ENCODE data around the gene SCARB1.

The SCARB1 gene

GRCh38 chr12:124847113-124848074 is 16.3 kb downstream of the SCARB1 start:
- TF ChIP-seq CTCF (IDR thresholded peaks at IDR 0.05; ENCODE audit: borderline replicate concordance, control extremely low read depth, extremely low read depth, insufficient read depth, missing control alignments), result no peak
- in situ Hi-C loops (cut with MboI; ENCODE audit: low sequenced_read_pairs, unreplicated experiment), result no loop called here
- no peak for DNase-seq (ENCODE audit: low spot score)

- DNase-seq (ENCODE audit: low spot score), result no peak
- no peak for TF ChIP-seq CTCF (IDR thresholded peaks at IDR 0.05; ENCODE audit: borderline replicate concordance, control extremely low read depth, extremely low read depth, insufficient read depth, missing control alignments)
- in situ Hi-C loops (cut with MboI; ENCODE audit: low sequenced_read_pairs, unreplicated experiment), result no loop called here
Measured at GRCh38 chr12:124844411-124845397, 19.0 kb downstream of the SCARB1 start.

GRCh38 chr12:124842800-124843510 is 20.7 kb downstream of the SCARB1 start:
- no peak for DNase-seq (ENCODE audit: low spot score)
- no peak for TF ChIP-seq CTCF (IDR thresholded peaks at IDR 0.05; ENCODE audit: borderline replicate concordance, control extremely low read depth, extremely low read depth, insufficient read depth, missing control alignments)
- in situ Hi-C loops (cut with MboI; ENCODE audit: low sequenced_read_pairs, unreplicated experiment), result no loop called here

GRCh38 chr12:124842073-124842749 is 21.5 kb downstream of the SCARB1 start:
- in situ Hi-C loops (cut with MboI; ENCODE audit: low sequenced_read_pairs, unreplicated experiment), result no loop called here
- DNase-seq (ENCODE audit: low spot score), result no peak
- no peak for TF ChIP-seq CTCF (IDR thresholded peaks at IDR 0.05; ENCODE audit: borderline replicate concordance, control extremely low read depth, extremely low read depth, insufficient read depth, missing control alignments)

- no peak for DNase-seq (ENCODE audit: low spot score)
- in situ Hi-C loops (cut with MboI; ENCODE audit: low sequenced_read_pairs, unreplicated experiment), result no loop called here
- TF ChIP-seq CTCF (IDR thresholded peaks at IDR 0.05; ENCODE audit: borderline replicate concordance, control extremely low read depth, extremely low read depth, insufficient read depth, missing control alignments), result no peak
Measured at GRCh38 chr12:124841558-124841945, 22.1 kb downstream of the SCARB1 start.
